Measurements from ENCODE around the gene PRKG2.

DNA sequence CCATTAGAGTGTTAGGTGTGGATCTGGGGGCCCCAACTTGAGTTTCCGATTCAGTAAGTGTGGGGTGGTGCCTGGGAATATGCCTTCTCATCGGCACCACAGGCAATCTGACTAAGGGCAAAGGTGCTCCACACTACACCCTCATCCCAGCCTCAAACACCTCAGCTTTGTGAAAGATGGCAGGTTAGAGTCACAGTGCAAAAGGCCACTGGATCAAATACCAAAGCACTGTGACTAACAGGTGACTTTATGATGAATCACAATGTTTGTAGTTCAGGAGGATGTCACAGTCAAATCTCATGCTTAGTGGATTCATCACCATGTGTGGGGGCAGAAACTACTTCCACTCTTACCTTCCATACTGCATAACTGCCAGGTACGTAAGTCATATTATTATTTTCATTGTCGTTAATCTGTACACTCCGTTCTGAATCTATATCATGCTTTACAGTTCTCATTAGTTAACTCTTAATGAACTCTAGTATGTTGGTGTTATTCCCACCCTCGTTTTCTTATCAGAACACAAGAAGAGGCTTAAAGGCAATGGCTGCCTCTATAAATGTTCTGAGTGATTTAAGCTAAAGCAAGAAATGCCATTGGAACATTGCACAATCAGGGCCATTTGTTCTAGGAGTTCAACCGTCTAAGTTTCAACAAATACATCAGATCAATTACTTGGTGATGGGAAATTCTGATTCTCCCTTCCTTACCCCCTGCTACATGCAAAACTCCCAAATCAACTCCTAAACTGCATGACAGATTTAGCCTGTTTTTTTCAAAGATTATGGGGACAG is 50.2 kb downstream of the PRKG2 start:
- no peak for TF ChIP-seq POLR2A (IDR thresholded peaks at IDR 0.05)
- TF ChIP-seq, protein P1, sequence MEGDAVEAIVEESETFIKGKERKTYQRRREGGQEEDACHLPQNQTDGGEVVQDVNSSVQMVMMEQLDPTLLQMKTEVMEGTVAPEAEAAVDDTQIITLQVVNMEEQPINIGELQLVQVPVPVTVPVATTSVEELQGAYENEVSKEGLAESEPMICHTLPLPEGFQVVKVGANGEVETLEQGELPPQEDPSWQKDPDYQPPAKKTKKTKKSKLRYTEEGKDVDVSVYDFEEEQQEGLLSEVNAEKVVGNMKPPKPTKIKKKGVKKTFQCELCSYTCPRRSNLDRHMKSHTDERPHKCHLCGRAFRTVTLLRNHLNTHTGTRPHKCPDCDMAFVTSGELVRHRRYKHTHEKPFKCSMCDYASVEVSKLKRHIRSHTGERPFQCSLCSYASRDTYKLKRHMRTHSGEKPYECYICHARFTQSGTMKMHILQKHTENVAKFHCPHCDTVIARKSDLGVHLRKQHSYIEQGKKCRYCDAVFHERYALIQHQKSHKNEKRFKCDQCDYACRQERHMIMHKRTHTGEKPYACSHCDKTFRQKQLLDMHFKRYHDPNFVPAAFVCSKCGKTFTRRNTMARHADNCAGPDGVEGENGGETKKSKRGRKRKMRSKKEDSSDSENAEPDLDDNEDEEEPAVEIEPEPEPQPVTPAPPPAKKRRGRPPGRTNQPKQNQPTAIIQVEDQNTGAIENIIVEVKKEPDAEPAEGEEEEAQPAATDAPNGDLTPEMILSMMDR (IDR thresholded peaks at IDR 0.05 in 4 of 5, conservative IDR thresholded peaks at IDR 0.05 in 1 of 5) = no peak
